ENCODE results near the gene VSNL1. TPM values are rescaled to one million over a fixed set of nuclear protein-coding genes. Genes with fewer than 3 reads are reported as not detected.

The VSNL1 gene
- total RNA-seq, 1 experiment from 2014 or later = 9.9 TPM

DNA sequence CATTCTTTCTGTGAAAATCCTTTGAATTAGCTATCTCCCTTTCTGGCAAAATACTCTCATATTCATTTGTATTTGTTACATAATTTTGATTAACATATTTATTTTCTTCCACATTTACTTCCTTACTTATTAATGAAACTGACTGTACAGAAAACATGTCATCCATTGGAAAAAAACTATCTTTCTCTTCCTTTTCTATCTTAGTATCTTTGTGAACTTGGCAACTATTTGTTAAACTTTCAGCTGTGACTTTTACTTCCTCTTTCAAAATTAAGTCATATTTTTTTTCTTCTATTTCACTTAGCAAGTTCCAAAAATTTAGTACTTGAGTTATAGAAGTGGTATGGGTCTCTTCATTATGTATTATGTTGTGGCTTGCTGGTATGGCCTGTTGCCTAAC lies 24.8 kb upstream of the VSNL1 start:
- Histone ChIP-seq H3K23me2 (ENCODE audit: insufficient read length, low read depth, low read length, poor library complexity, severe bottlenecking) (peaks cover 6% of the 10 kb centered on the region), H3T11ph (ENCODE audit: low read length) (no peak overlapping the region), H2BK20ac (ENCODE audit: low read depth, low read length, poor library complexity, severe bottlenecking) (no peak overlapping the region), H3K9ac (ENCODE audit: extremely low read depth, insufficient read length, low read length) (no peak overlapping the region), H2BK12ac (ENCODE audit: insufficient read length, low read depth, low read length) (no peak overlapping the region), H3K4ac (ENCODE audit: low read depth, low read length) (no peak overlapping the region), H2BK15ac (ENCODE audit: low read depth, low read length) (no peak overlapping the region), H4K20me1 (ENCODE audit: control insufficient read depth, insufficient read depth, insufficient read length) (no peaks in the 10 kb centered on the region), H2AFZ (ENCODE audit: low read length) (no peak overlapping the region), H2BK5ac (ENCODE audit: insufficient read length, low read length) (no peak overlapping the region), H4K5ac (ENCODE audit: insufficient read length, low read depth, low read length) (no peak overlapping the region), H4K91ac (ENCODE audit: insufficient read length, low read depth, low read length) (no peak overlapping the region), H4K8ac (replicated peaks; ENCODE audit: insufficient read length, low read depth, low read length) (no peak overlapping the region), H3K18ac (ENCODE audit: insufficient read length, low read depth, low read length) (no peak overlapping the region), H3K4me2 (ENCODE audit: insufficient read depth, insufficient read length, low read length) (no peak overlapping the region), H3K23ac (ENCODE audit: insufficient read length, low read depth, low read length) (no peak overlapping the region), H2BK120ac (ENCODE audit: low read depth, low read length, poor library complexity, severe bottlenecking) (no peak overlapping the region), H3K79me1 (ENCODE audit: insufficient read depth, low read depth, low read length, poor library complexity, severe bottlenecking) (no peaks in the 10 kb centered on the region), H3K79me2 (ENCODE audit: insufficient read depth, low read length) (no peaks in the 10 kb centered on the region), H3K56ac (ENCODE audit: insufficient read length, low read depth, low read length) (no peak overlapping the region), H3K27me3 (ENCODE audit: insufficient read depth, low read length) (no peaks in the 10 kb centered on the region), H3K4me1 (ENCODE audit: insufficient read depth, low read length) (no peaks in the 10 kb centered on the region; the same call in 1 of the 2 replicates), H2AK5ac (ENCODE audit: insufficient read length, low read length) (no peak overlapping the region), H3K9me3 (ENCODE audit: control insufficient read depth, low read depth, low read length) (no peaks in the 10 kb centered on the region), H3K14ac (ENCODE audit: insufficient read depth, low read length) (no peak overlapping the region), H3K27ac (ENCODE audit: insufficient read length, low read depth, low read length) (no peak overlapping the region)
- H3K27ac Mint-ChIP-seq = no peak overlapping the region
- TF ChIP-seq, protein P1, sequence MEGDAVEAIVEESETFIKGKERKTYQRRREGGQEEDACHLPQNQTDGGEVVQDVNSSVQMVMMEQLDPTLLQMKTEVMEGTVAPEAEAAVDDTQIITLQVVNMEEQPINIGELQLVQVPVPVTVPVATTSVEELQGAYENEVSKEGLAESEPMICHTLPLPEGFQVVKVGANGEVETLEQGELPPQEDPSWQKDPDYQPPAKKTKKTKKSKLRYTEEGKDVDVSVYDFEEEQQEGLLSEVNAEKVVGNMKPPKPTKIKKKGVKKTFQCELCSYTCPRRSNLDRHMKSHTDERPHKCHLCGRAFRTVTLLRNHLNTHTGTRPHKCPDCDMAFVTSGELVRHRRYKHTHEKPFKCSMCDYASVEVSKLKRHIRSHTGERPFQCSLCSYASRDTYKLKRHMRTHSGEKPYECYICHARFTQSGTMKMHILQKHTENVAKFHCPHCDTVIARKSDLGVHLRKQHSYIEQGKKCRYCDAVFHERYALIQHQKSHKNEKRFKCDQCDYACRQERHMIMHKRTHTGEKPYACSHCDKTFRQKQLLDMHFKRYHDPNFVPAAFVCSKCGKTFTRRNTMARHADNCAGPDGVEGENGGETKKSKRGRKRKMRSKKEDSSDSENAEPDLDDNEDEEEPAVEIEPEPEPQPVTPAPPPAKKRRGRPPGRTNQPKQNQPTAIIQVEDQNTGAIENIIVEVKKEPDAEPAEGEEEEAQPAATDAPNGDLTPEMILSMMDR (conservative IDR thresholded peaks at IDR 0.05) = no peak
- no peak for DNase-seq
- H3K9me3 Mint-ChIP-seq = no peaks in the 10 kb centered on the region
- no peaks in the 10 kb centered on the region for H3K36me3 Mint-ChIP-seq (ENCODE audit: insufficient read depth in 1 of 3, low read depth in 3 of 3)
- H3K27me3 Mint-ChIP-seq (ENCODE audit: low read depth) = no peaks in the 10 kb centered on the region
- H3K4me1 Mint-ChIP-seq = peaks cover 28 to 29% of the 10 kb centered on the region in 2 experiments
- no peak overlapping the region for H3K4me3 Mint-ChIP-seq
